Measurements from ENCODE around the gene TARDBP. TPM values are rescaled to one million over a fixed set of nuclear protein-coding genes. Genes with fewer than 3 reads are reported as not detected.

TARDBP gene
- total RNA-seq, 2 donors from 2014 or later, result 149 to 156 TPM

Other genes with a start within 250 kb of the TARDBP start
- gene CASZ1, start 216.0 kb upstream of the TARDBP start, total RNA-seq, result 10 to 100 TPM; 14.7 to 15.5 TPM
- gene MASP2, start 34.6 kb downstream of the TARDBP start, total RNA-seq, result under 1 TPM; 0.19 to 0.56 TPM
- gene SRM, start 47.4 kb downstream of the TARDBP start, total RNA-seq, result 10 to 100 TPM; 58.8 to 77.5 TPM
- gene EXOSC10, start 87.2 kb downstream of the TARDBP start, total RNA-seq, result 10 to 100 TPM; 70.2 to 84.6 TPM
- not detected for gene ANGPTL7, start 176.7 kb downstream of the TARDBP start, total RNA-seq
- 10 to 100 TPM; 32.6 to 38.3 TPM for gene MTOR, start 249.9 kb downstream of the TARDBP start, total RNA-seq

All from activated T-cell treated with anti-CD3 and anti-CD28 coated beads, Interleukin-2, amount 50 U/mL, for 72 hours (primary cell).